ENCODE measurements around the gene KIF5C. TPM values are rescaled to one million over a fixed set of nuclear protein-coding genes. Genes with fewer than 3 reads are reported as not detected.

KIF5C gene
- total and polyA plus RNA-seq, 2 donors, result 0.19 to 1.4 TPM

- WGBS, result 85% methylated on average over 2 of the region's 2 CpGs
- peaks cover 25 to 48% of the 10 kb centered on the region in 2 donors for H3K27me3 ChIP-seq (ENCODE audit: control insufficient read depth in 2 of 2, insufficient read depth in 1 of 2, low read length in 1 of 2)
- DNase-seq (ENCODE audit: low read depth in 6 of 9, low spot score in 9 of 9), result no peak
Measured at GRCh38 chr2:148880636-148881035, 5.6 kb downstream of the KIF5C start.

GRCh38 chr2:148882051-148882450 lies 7.0 kb downstream of the KIF5C start:
- peaks cover 14 to 48% of the 10 kb centered on the region in 2 donors for H3K27me3 ChIP-seq (ENCODE audit: control insufficient read depth in 2 of 2, insufficient read depth in 1 of 2, low read length in 1 of 2)
- no peak for DNase-seq (ENCODE audit: low read depth in 6 of 9, low spot score in 9 of 9)
- 94% methylated on average over 9 of the region's 9 CpGs for WGBS

More at GRCh38 chr2:148880636-148881035, 5.6 kb downstream of the KIF5C start:
- Histone ChIP-seq H3K9me3 (ENCODE audit: control insufficient read depth in 2 of 2, insufficient read depth in 1 of 2, low read length in 1 of 2) (no peaks in the 10 kb centered on the region), H3K27ac (ENCODE audit: low read depth in 1 of 2, low read length in 1 of 2) (no peak overlapping the region), H3K4me1 (ENCODE audit: control insufficient read depth in 2 of 2, insufficient read depth in 2 of 2, low read length in 2 of 2) (peaks cover 0 to 11% of the 10 kb centered on the region in 2 donors), H3K36me3 (ENCODE audit: control insufficient read depth in 2 of 2, insufficient read depth in 2 of 2, low read length in 1 of 2) (no peaks in the 10 kb centered on the region), H3K4me3 (ENCODE audit: low read length in 2 of 2) (no peak overlapping the region)

GRCh38 chr2:148885209-148885608 lies 10.2 kb downstream of the KIF5C start:
- H3K27ac ChIP-seq (ENCODE audit: low read depth in 1 of 2, low read length in 1 of 2), result no peak overlapping the region
- no peak for DNase-seq (ENCODE audit: low read depth in 6 of 9, low spot score in 9 of 9)

More at GRCh38 chr2:148882051-148882450, 7.0 kb downstream of the KIF5C start:
- Histone ChIP-seq H3K9me3 (ENCODE audit: control insufficient read depth in 2 of 2, insufficient read depth in 1 of 2, low read length in 1 of 2) (no peaks in the 10 kb centered on the region), H3K36me3 (ENCODE audit: control insufficient read depth in 2 of 2, insufficient read depth in 2 of 2, low read length in 1 of 2) (no peaks in the 10 kb centered on the region), H3K4me1 (ENCODE audit: control insufficient read depth in 2 of 2, insufficient read depth in 2 of 2, low read length in 2 of 2) (no peaks in the 10 kb centered on the region), H3K4me3 (ENCODE audit: low read length in 2 of 2) (no peak overlapping the region), H3K27ac (ENCODE audit: low read depth in 1 of 2, low read length in 1 of 2) (no peak overlapping the region)

GRCh38 chr2:148885988-148886387 lies 11.0 kb downstream of the KIF5C start:
- H3K27ac ChIP-seq (ENCODE audit: low read depth in 1 of 2, low read length in 1 of 2), result no peak overlapping the region
- no peaks in the 10 kb centered on the region for H3K36me3 ChIP-seq (ENCODE audit: control insufficient read depth in 2 of 2, insufficient read depth in 2 of 2, low read length in 1 of 2)
- DNase-seq (ENCODE audit: low read depth in 6 of 9, low spot score in 9 of 9), result no peak
- peaks cover 22 to 59% of the 10 kb centered on the region in 2 donors for H3K27me3 ChIP-seq (ENCODE audit: control insufficient read depth in 2 of 2, insufficient read depth in 1 of 2, low read length in 1 of 2)
- H3K4me3 ChIP-seq (ENCODE audit: low read length in 2 of 2), result no peak overlapping the region
- peaks cover 0 to 11% of the 10 kb centered on the region in 2 donors for H3K4me1 ChIP-seq (ENCODE audit: control insufficient read depth in 2 of 2, insufficient read depth in 2 of 2, low read length in 2 of 2)
- WGBS, result 67% methylated on average over 3 of the region's 3 CpGs
- H3K9me3 ChIP-seq (ENCODE audit: control insufficient read depth in 2 of 2, insufficient read depth in 1 of 2, low read length in 1 of 2), result no peaks in the 10 kb centered on the region

More at GRCh38 chr2:148885209-148885608, 10.2 kb downstream of the KIF5C start:
- Histone ChIP-seq H3K4me1 (ENCODE audit: control insufficient read depth in 2 of 2, insufficient read depth in 2 of 2, low read length in 2 of 2) (peaks cover 0 to 11% of the 10 kb centered on the region in 2 donors), H3K36me3 (ENCODE audit: control insufficient read depth in 2 of 2, insufficient read depth in 2 of 2, low read length in 1 of 2) (no peaks in the 10 kb centered on the region), H3K27me3 (ENCODE audit: control insufficient read depth in 2 of 2, insufficient read depth in 1 of 2, low read length in 1 of 2) (peaks cover 22 to 56% of the 10 kb centered on the region in 2 donors), H3K9me3 (ENCODE audit: control insufficient read depth in 2 of 2, insufficient read depth in 1 of 2, low read length in 1 of 2) (no peaks in the 10 kb centered on the region), H3K4me3 (ENCODE audit: low read length in 2 of 2) (no peak overlapping the region)
- WGBS, result 96% methylated on average over 10 of the region's 10 CpGs

- Histone ChIP-seq H3K9me3 (ENCODE audit: control insufficient read depth in 2 of 2, insufficient read depth in 1 of 2, low read length in 1 of 2) (no peaks in the 10 kb centered on the region), H3K4me3 (ENCODE audit: low read length in 2 of 2) (no peak overlapping the region), H3K36me3 (ENCODE audit: control insufficient read depth in 2 of 2, insufficient read depth in 2 of 2, low read length in 1 of 2) (no peaks in the 10 kb centered on the region), H3K27ac (ENCODE audit: low read depth in 1 of 2, low read length in 1 of 2) (no peak overlapping the region), H3K27me3 (ENCODE audit: control insufficient read depth in 2 of 2, insufficient read depth in 1 of 2, low read length in 1 of 2) (peaks cover 22 to 54% of the 10 kb centered on the region in 2 donors), H3K4me1 (ENCODE audit: control insufficient read depth in 2 of 2, insufficient read depth in 2 of 2, low read length in 2 of 2) (peaks cover 0 to 11% of the 10 kb centered on the region in 2 donors)
- no peak for DNase-seq (ENCODE audit: low read depth in 6 of 9, low spot score in 9 of 9)
- 16% methylated on average over 19 of the region's 19 CpGs for WGBS
Measured at GRCh38 chr2:148887350-148888002, 12.4 kb downstream of the KIF5C start.

GRCh38 chr2:148888003-148888501 lies 13.0 kb downstream of the KIF5C start:
- H3K27me3 ChIP-seq (ENCODE audit: control insufficient read depth in 2 of 2, insufficient read depth in 1 of 2, low read length in 1 of 2), result peaks cover 22 to 54% of the 10 kb centered on the region in 2 donors
- no peak overlapping the region for H3K4me3 ChIP-seq (ENCODE audit: low read length in 2 of 2)
- WGBS, result 4% methylated on average over 34 of the region's 34 CpGs

GRCh38 chr2:148888986-148889385 lies 14.0 kb downstream of the KIF5C start:
- Histone ChIP-seq H3K27ac (ENCODE audit: low read depth in 1 of 2, low read length in 1 of 2) (no peak overlapping the region), H3K9me3 (ENCODE audit: control insufficient read depth in 2 of 2, insufficient read depth in 1 of 2, low read length in 1 of 2) (no peaks in the 10 kb centered on the region), H3K27me3 (ENCODE audit: control insufficient read depth in 2 of 2, insufficient read depth in 1 of 2, low read length in 1 of 2) (peaks cover 22 to 52% of the 10 kb centered on the region in 2 donors), H3K36me3 (ENCODE audit: control insufficient read depth in 2 of 2, insufficient read depth in 2 of 2, low read length in 1 of 2) (no peaks in the 10 kb centered on the region), H3K4me3 (ENCODE audit: low read length in 2 of 2) (no peak overlapping the region), H3K4me1 (ENCODE audit: control insufficient read depth in 2 of 2, insufficient read depth in 2 of 2, low read length in 2 of 2) (peaks cover 0 to 11% of the 10 kb centered on the region in 2 donors)
- DNase-seq (ENCODE audit: low read depth in 6 of 9, low spot score in 9 of 9), result no peak

More at GRCh38 chr2:148888003-148888501, 13.0 kb downstream of the KIF5C start:
- Histone ChIP-seq H3K4me1 (ENCODE audit: control insufficient read depth in 2 of 2, insufficient read depth in 2 of 2, low read length in 2 of 2) (peaks cover 0 to 11% of the 10 kb centered on the region in 2 donors), H3K27ac (ENCODE audit: low read depth in 1 of 2, low read length in 1 of 2) (no peak overlapping the region), H3K9me3 (ENCODE audit: control insufficient read depth in 2 of 2, insufficient read depth in 1 of 2, low read length in 1 of 2) (no peaks in the 10 kb centered on the region), H3K36me3 (ENCODE audit: control insufficient read depth in 2 of 2, insufficient read depth in 2 of 2, low read length in 1 of 2) (no peaks in the 10 kb centered on the region)
- no peak for DNase-seq (ENCODE audit: low read depth in 6 of 9, low spot score in 9 of 9)

- Histone ChIP-seq H3K36me3 (ENCODE audit: control insufficient read depth in 2 of 2, insufficient read depth in 2 of 2, low read length in 1 of 2) (no peaks in the 10 kb centered on the region), H3K27ac (ENCODE audit: low read depth in 1 of 2, low read length in 1 of 2) (no peak overlapping the region), H3K27me3 (ENCODE audit: control insufficient read depth in 2 of 2, insufficient read depth in 1 of 2, low read length in 1 of 2) (peaks cover 5 to 14% of the 10 kb centered on the region in 2 donors), H3K9me3 (ENCODE audit: control insufficient read depth in 2 of 2, insufficient read depth in 1 of 2, low read length in 1 of 2) (no peaks in the 10 kb centered on the region), H3K4me1 (ENCODE audit: control insufficient read depth in 2 of 2, insufficient read depth in 2 of 2, low read length in 2 of 2) (no peaks in the 10 kb centered on the region), H3K4me3 (ENCODE audit: low read length in 2 of 2) (no peak overlapping the region)
- no peak for DNase-seq (ENCODE audit: low read depth in 6 of 9, low spot score in 9 of 9)
Measured at GRCh38 chr2:148893906-148894305, 18.9 kb downstream of the KIF5C start.

- Histone ChIP-seq H3K4me3 (ENCODE audit: low read length in 2 of 2) (no peak overlapping the region), H3K9me3 (ENCODE audit: control insufficient read depth in 2 of 2, insufficient read depth in 1 of 2, low read length in 1 of 2) (no peaks in the 10 kb centered on the region), H3K4me1 (ENCODE audit: control insufficient read depth in 2 of 2, insufficient read depth in 2 of 2, low read length in 2 of 2) (no peaks in the 10 kb centered on the region), H3K36me3 (ENCODE audit: control insufficient read depth in 2 of 2, insufficient read depth in 2 of 2, low read length in 1 of 2) (no peaks in the 10 kb centered on the region), H3K27ac (ENCODE audit: low read depth in 1 of 2, low read length in 1 of 2) (no peak overlapping the region), H3K27me3 (ENCODE audit: control insufficient read depth in 2 of 2, insufficient read depth in 1 of 2, low read length in 1 of 2) (no peaks in the 10 kb centered on the region)
- 95% methylated on average over 4 of the region's 4 CpGs for WGBS
- DNase-seq (ENCODE audit: low read depth in 6 of 9, low spot score in 9 of 9), result no peak
Measured at GRCh38 chr2:148896136-148896535, 21.1 kb downstream of the KIF5C start.
